GM21576 (cell line): ENCODE data around the gene TASP1.

ENCODE experiments used
- ATAC-seq: cut with Tn5 transposase; IDR thresholded peaks from one replicate; pipeline ENCODE4 v1.9.1; 2021; ENCODE audit warnings: mild to moderate bottlenecking, moderate library complexity; ENCODE audit not compliant: unreplicated experiment

The TASP1 gene

DNA sequence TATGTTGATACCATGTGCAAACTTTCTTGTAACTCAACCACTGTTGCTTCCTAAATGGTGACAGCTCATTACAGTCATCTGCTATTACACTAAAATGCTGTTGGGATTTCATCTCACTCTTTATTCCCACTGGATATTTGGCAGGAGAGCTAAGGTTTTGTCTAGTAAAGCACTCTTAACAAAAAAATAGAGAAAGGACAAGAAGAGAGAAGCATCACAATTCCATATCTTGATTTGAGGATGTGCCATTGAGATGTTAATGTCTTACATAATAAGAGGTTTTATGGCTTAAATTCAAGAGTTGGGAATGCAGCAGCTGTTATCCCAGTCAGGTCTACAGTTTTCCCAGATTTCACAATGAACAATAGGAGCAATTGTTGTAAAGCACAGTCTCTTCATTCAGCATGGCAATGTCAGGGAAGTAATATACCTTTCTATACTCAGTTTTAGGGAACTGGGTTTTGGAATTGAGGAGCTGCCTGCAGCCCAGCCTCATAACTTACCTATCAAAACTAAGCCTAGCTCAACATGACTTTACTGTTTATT is 282.7 kb downstream of the TASP1 start:
- ATAC-seq, result no peak

GRCh38 chr20:13355411-13355810 is 283.3 kb downstream of the TASP1 start:
- ATAC-seq, result no peak

GRCh38 chr20:13353261-13353945 is 285.3 kb downstream of the TASP1 start:
- no peak for ATAC-seq

- ATAC-seq, result no peak
Observed at GRCh38 chr20:13349235-13349604, 289.5 kb downstream of the TASP1 start.

GRCh38 chr20:13348311-13349234 is 290.2 kb downstream of the TASP1 start:
- no peak for ATAC-seq

GRCh38 chr20:13344671-13345070 is 294.1 kb downstream of the TASP1 start:
- no peak for ATAC-seq

DNA sequence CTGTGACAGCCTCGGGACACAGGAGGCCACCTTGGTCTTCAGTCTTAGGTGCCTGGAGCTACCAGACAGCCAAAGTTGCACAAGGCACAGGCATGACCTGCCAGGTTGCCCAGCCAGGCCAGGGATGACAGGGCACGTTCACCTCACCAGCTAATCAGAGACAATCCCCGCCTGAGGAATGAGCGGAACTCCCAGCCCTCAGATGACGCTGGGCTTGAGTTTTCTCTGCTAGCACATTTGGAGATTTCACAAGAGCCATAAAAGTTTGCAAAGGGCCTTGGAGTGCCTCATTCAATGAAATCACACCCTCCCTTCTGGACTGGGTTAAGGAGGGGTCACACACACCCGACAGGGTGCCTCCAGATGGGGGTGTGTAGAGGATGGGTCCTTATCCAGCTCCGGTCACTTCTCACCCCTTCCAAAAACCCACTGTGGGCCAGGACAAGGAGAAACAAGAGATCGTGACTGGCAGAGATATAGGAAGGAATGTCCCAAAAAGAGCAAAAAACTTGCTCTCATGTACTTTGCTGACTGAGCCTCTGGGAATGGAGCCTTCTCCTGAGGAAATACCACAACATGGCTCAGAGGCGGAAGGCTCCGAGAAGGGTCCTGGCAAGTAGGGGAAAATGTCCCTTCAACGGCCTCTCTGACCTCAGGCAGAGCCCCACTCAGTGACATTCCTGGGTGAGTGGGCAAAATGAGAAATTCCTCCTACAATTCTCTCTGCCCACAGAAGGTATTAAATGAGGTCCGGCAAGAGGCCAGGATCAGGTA is 296.1 kb downstream of the TASP1 start:
- ATAC-seq, result no peak

DNA sequence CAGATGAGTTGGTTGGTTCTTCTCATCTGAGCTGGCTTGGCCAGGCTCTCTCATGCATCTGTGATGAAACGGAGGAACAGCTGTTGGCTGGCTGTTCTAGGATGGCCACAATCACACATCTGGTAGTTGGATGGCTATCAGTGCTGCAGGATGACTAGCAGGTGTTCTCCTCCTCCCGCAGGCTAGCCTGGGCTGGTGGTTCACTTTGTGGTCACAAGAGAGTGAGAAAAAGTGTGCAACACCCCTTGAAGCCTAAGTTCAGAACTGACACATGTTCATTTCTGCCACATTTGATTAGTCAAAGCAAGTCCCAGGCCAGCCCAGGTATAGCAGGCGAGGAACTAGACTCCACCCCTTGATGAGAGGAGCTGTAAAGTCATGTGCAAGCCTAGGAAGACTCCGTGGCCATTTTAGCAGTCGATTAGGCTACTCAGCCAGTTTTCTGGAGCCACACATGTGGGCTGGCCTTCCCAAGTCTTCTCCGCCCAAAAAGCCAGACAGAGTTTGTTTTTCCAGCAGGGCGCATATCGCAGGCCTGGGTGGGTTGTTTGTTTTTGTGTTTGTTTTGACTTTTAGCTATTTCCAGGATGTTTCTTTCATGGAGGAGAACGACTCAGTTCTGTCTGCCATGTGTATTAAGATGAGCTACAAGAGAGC is 296.9 kb downstream of the TASP1 start:
- no peak for ATAC-seq

GRCh38 chr20:13340088-13340487 is 298.6 kb downstream of the TASP1 start:
- ATAC-seq, result no peak
